GM19099 (cell line): ENCODE data around the gene NELL1.

Experiments
- POLR2A ChIP-seq: IDR thresholded peaks from 3 replicates; pipeline ENCODE4 v1.6.1; 2011; ENCODE audit warnings: low read depth; ENCODE audit not compliant: insufficient read length; ENCODE audit errors: extremely low read depth

NELL1 gene

DNA sequence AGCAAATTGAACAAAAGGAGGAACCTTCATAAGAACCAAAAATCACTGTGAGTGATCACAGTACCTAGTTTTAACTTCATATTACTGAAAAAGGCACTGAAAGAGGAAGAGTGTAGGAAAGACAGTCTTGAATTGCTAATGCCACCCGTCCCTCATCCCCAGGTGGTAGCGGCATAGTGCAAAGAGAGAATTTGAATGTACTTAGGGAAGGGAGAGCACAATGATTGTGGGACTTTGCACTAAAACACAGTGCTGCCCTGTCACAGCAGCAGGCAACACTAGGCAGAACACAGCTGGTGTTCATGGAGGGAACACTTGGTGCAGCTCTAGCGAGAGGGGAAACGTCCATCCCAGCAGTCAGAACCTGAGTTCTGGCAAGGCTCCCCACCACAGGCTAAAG lies 807.2 kb downstream of the NELL1 start:
- no peak for TF ChIP-seq POLR2A

- no peak for TF ChIP-seq POLR2A
These were observed 810.9 kb downstream of the NELL1 start for GRCh38 chr11:21480240-21480639.

DNA sequence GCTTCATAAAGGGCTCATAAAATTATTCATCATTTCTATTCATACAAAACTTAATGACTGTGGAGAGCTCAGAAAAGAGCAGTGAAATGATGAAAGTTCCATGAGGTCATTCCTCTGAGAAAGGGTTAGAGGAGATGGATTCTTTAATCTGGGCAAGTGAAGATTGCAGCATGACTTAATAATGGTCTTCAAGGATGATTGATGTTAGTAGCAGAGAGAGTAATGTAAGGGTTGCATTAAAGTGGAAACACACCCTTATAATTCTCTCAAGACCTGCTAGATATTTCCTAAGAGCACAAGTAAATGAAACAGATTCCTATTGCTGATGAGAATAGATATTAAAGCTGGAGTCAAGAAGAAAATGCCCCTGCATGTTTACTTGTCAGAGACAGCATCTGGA lies 811.9 kb downstream of the NELL1 start:
- no peak for TF ChIP-seq POLR2A

GRCh38 chr11:21484039-21484438 lies 814.7 kb downstream of the NELL1 start:
- TF ChIP-seq POLR2A, result no peak

- TF ChIP-seq POLR2A, result no peak
These were observed 815.6 kb downstream of the NELL1 start for GRCh38 chr11:21485006-21485405.

DNA sequence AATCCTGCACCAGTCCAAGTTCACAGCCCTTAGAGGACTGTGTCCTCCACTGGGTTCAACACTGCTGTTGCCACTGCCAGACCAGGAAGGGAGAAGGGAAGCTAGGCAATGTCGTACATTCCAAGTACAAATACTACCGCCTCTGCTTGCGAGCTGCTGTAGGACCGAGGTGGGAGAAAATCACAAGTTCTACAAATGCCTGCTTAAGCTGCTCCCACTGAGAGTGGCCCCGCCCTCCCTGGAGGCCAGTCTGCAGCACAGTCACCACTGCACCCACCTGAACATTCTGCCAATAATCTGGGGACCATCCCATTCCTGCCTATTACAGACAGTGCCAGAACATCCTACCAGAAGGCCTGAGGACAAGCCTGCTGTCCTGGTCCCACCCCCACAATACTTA lies 816.0 kb downstream of the NELL1 start:
- no peak for TF ChIP-seq POLR2A

DNA sequence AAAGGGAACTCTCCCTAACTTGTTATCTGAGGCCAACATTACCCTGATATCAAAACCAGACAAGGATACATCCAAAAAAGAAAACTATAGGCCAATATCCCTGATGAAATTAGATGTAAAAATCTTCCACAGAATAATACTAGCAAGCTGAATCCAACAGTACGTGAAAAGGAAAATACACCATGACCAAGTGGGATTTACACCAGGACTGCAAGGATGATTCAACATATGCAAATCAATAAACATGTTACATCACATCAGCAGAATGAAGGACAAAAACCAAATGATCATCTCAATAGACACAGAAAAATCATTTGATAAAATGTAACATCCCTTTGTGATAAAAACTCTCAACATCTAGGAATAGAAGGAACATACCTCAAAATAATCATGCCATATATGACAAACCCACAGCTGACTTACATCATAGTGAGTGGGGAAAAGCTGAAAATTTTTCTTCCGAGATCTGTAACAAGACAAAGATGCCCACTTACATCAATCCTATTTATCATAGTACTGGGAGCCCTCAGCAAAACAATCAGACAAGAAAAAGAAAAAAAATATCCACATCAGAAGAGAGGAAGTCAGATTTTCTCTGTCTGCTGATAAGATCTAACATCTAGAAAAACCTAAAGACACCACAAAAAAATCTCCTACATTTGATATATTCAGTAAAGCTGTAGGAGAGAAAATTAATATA lies 820.2 kb downstream of the NELL1 start:
- no peak for TF ChIP-seq POLR2A

- no peak for TF ChIP-seq POLR2A
These were observed 823.5 kb downstream of the NELL1 start for GRCh38 chr11:21492931-21493330.

DNA sequence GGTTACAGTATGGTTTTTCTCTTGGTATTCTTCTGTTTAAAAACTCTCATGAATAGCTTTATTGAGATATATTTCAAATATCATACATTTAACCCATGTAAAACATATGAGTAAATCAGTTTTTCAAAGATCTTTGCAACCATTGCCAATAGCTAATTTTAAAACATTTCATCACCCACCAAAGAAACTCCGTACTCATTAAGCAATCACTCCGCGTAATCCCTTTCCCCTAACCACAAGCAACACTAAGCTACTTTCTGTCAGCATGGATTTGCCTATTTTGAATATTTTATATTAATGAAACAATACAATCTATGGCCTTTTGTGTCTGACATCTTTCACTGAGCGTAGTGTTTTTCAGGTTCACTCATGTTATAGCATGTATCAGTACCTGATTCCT lies 825.6 kb downstream of the NELL1 start:
- TF ChIP-seq POLR2A, result no peak

DNA sequence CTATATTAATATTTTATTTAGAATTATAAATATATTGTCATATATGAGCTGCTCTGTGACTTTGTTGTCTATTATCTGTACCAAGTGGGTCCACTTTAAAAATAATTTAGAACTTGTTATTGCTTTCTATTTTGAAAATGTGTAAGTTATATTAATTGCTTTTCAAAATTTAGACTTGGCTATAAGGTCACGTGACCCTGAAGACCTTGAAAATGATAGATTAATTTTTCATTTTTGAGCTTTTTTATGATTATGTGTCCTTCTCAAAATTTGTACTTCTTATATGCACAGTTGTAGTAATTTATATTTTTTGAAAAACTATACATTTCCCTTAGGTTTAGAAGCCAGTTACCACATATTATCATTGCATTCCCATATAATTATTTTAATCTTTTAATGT lies 826.5 kb downstream of the NELL1 start:
- no peak for TF ChIP-seq POLR2A

DNA sequence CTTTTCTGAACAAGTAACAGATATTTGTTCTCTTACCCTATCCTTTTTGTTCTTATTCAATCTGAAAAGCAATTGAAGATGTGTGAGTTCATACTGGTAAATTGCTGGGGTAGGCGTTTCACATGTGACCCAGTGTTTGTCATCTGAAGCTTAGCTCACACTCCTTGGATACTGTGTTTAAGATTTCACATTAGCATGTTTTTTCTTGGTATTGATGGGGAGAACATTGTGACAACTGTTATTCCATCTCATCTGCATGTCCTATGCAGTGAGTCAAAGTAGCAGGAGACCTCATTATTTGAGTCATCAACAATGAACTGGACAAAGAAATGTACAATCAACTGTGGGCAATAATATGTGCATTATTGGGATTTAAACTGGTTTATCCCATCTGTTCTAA lies 831.9 kb downstream of the NELL1 start:
- no peak for TF ChIP-seq POLR2A

- no peak for TF ChIP-seq POLR2A
These were observed 835.7 kb downstream of the NELL1 start for GRCh38 chr11:21505070-21505469.

DNA sequence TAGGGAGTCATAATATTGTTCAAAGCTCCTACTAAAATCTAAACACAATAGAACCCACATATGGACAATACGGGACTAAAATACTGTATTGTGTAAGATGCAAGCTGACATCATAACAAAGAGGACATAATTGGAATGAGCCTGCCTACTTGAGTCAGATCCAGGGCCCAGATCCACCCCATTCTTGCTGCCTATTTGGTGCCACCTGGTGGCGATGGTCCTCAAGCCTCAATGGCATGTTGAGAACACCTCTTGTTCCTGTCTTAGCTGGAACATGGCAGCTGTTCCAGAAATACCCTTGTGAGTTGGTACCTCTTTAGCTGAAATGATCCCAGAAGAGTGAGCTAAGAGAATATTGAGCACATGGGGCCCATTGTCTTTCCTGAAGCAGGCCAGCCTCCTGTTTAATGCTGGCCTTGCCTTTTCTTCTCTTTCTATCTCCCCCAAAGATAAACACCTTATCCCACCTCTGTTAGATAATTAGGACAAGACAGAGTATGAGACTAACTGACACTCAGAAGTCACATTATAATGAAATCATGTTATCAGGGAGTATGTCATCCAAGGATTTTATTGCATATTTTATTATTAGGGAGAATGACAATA lies 842.6 kb downstream of the NELL1 start:
- no peak for TF ChIP-seq POLR2A

GRCh38 chr11:21514316-21514715 lies 844.9 kb downstream of the NELL1 start:
- TF ChIP-seq POLR2A, result no peak

GRCh38 chr11:21520244-21520643 lies 850.9 kb downstream of the NELL1 start:
- TF ChIP-seq POLR2A, result no peak

DNA sequence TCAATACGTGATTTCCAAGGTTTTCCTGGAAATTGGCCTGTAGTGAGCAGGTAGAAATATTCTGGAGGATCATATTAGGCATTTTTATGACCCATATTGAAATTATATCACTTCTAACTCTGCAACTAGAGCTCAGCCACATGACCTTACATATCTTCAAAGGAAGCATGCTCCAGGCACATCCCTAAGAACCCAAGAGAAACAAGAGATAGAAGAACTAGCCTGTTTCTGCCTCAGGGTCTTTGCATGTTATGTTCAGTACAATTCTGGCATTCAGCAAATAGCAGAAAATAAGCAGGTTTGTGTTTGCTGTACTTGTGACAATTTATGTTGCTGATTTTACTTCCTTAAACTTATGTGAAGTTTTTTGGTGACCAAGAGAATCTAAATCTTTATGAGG lies 859.8 kb downstream of the NELL1 start:
- TF ChIP-seq POLR2A, result no peak

GRCh38 chr11:21534288-21534687 lies 864.9 kb downstream of the NELL1 start:
- TF ChIP-seq POLR2A, result no peak
